Measurements from ENCODE around the gene MDN1. TPM values are rescaled to one million over a fixed set of nuclear protein-coding genes. Genes with fewer than 3 reads are reported as not detected.

Gene MDN1
- total RNA-seq, 4 donors from 2014 or later: 23.3 to 41.3 (median 24.5) TPM

DNA sequence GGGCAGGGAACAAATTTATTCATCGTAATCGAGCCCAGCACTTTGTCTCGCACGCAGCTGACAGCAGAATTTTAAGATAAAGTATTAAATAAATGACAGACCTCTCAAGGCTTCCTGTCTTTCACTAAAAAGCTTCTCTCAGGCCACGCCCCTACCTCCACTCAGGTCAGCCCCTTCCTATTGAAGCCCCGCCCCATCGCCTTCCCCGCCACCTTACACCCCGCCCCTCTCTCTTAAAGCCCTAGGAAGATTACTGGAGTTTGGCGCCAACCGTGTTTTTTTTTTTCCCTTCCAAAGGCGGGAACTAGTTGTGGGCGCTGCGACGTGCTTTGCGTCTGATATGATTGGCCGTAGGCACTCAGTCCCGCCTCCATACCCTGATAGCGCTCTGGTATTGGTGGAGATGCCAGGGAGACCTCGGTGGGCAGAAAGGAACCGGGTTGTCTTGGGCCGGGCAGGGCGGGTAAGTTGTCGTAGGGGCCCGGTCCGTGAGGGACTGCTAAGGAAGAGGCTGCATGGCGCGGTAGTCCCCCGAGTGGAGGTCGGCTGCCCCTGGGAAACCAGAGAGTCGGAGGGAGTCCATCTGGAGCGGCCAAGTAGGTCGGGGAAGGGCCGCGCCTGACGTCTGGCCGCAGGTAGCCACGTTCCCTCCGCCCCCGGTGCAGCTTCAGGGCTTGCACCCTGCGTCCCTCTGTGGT is 10.0 kb upstream of the MDN1 start, which contains the start of gene CASP8AP2:
Gene CASP8AP2 (plus strand): TSS at position 409 of the 698 bp plus-strand sequence.
- TF ChIP-seq, protein P1, sequence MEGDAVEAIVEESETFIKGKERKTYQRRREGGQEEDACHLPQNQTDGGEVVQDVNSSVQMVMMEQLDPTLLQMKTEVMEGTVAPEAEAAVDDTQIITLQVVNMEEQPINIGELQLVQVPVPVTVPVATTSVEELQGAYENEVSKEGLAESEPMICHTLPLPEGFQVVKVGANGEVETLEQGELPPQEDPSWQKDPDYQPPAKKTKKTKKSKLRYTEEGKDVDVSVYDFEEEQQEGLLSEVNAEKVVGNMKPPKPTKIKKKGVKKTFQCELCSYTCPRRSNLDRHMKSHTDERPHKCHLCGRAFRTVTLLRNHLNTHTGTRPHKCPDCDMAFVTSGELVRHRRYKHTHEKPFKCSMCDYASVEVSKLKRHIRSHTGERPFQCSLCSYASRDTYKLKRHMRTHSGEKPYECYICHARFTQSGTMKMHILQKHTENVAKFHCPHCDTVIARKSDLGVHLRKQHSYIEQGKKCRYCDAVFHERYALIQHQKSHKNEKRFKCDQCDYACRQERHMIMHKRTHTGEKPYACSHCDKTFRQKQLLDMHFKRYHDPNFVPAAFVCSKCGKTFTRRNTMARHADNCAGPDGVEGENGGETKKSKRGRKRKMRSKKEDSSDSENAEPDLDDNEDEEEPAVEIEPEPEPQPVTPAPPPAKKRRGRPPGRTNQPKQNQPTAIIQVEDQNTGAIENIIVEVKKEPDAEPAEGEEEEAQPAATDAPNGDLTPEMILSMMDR (IDR thresholded peaks at IDR 0.05; ENCODE audit: low read depth): no peak

DNA sequence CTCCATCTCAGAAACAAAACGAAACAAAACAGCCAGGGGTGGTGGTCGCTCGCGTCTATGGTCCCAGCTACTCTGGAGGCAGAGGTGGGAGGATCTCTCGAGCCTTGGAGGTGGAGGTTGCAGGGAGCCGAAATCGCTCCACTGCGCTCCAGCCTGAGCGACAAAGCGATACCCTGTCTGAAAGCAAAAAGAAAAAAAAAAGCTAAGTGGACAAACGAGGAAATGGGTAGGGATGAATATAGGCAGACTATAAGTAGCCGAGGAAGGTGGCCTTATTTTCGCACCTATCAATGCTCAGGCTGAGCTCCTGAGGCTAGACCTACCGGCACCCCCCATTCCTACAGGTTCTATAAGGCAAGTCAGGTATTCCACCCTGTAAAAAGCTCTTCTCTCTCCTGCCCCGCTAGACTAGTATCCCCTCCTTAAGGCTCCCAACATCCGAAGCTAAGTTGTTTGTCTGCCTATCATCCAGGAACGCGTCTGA is 9.4 kb upstream of the MDN1 start:
- TF ChIP-seq, protein P1 (IDR thresholded peaks at IDR 0.05; ENCODE audit: low read depth): no peak

DNA sequence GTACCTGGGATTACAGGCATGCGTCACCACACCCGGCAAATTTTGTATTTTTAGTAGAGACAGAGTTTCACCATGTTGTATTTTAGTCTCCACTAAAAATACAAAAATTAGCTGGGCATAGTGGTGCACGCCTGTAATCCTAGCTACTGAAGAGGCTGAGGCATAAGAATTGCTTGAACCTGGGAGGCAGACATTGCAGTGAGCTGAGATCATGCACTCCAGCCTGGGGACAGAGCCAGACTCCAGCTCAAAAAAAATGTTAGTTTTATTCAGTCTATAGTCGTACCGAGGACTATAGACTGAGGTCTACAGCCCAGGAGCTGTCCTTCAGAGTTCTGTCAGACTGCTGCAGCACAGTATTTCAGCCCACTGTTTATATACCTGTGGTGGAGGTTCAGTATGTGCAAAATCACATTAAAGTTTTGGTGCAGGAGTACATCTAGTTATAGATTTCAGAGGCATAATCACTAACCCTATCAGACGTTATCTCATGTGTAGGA is 6.5 kb upstream of the MDN1 start:
- TF ChIP-seq, protein P1 (IDR thresholded peaks at IDR 0.05; ENCODE audit: low read depth): no peak

DNA sequence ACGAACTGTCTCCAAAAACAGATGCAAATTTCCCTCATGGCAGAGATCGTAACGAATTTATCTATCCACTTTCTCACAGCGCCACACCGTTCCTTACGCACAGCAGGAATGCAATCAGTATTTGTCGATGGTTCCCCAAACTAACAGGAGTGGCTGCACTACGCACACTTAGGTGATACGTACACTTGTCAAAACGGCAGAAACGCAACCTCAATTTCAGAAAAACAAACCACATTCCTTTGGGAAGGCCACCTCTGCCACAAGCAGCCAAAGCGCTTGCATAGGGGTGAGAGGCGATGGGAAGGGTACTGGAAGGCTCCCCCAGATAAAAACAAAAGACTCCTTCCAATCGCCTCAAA is 638 bp downstream of the MDN1 start:
- TF ChIP-seq, protein P1 (IDR thresholded peaks at IDR 0.05; ENCODE audit: low read depth): no peak

DNA sequence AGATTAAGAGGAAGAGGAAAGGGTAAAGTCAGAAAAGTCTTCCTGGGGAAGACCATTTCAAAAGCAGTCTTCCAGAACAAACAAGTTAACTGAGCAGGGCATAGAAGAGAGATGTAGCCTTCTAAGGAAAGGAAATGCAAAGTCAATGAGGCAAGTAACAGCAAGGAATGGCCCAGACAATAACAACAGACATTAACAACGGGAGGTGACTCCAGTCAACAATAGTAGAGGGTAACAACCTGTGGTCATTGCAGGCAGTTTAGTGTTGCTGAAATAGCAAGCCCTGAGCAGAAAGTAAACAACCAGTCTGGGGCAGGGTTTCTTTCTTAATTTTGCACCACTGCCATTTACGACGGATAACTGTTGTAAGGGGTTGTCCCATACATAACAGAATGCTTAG is 2.1 kb downstream of the MDN1 start:
- TF ChIP-seq, protein P1 (IDR thresholded peaks at IDR 0.05; ENCODE audit: low read depth): no peak

DNA sequence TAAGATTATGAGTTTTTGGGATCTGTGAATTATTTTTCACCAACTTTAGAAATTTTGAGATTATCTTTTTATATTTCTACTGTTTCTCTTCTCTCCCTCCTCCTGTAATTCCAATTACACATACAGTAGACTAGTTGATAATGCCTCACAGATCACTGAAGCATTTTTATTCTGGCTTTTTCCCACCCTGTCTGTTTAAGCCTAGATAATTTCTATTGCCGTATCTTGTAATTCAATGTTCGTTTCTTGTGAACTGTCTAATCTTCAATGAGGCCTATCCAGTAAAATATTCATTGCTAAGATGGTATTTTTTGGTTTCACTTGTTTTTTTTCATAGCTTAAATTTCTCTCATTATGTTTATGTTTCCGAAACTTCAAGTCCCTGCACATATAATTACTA is 12.0 kb downstream of the MDN1 start:
- TF ChIP-seq, protein P1 (IDR thresholded peaks at IDR 0.05; ENCODE audit: low read depth): no peak

DNA sequence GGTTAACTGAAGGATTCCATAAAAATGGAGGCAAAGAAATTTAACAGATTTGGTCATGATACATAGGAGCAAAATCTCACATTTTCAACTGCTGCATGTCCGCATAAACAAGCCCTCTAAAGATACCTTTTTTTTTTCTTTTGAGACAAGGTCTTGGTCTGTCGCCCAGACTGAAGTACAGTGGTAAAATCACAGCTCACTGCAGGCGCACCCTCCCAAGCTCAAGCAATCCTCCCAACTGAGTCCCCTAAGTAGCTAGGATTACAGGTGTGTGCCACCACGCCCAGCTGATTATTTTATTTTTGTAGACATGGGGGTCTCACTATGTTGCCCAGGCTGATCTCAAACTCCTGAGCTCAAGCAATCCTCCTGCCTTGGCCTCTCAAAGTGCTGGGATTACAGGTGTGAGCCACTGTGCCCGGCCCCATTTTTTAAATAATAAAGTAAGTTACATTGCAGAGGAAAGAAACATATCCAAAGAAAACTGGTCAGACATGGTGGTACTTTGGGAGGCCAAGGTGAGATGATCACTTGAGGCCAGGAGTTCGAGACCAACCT is 13.7 kb downstream of the MDN1 start:
- TF ChIP-seq, protein P1 (IDR thresholded peaks at IDR 0.05; ENCODE audit: low read depth): no peak

Measured in subcutaneous adipose tissue (tissue), 4 donors.